Mononuclear cell (primary cell): ENCODE data around the gene SLC49A3. TPM values are rescaled to one million over a fixed set of nuclear protein-coding genes. Genes with fewer than 3 reads are reported as not detected.

Source experiments
- H3K27me3 ChIP-seq: 2 replicates; pipeline ENCODE4 v1.6.0; 2011; ENCODE audit warnings: low read length, control low read depth; ENCODE audit not compliant: insufficient read depth
- H3K4me1 ChIP-seq: 2 replicates; pipeline ENCODE4 v1.5.1; 2011; ENCODE audit warnings: mild to moderate bottlenecking, low read length, control low read depth; ENCODE audit not compliant: insufficient read depth
- H3K4me3 ChIP-seq: 2 replicates; pipeline ENCODE4 v1.5.1; 2011; ENCODE audit warnings: mild to moderate bottlenecking, low read length, moderate library complexity
- H3K9me3 ChIP-seq: 2 replicates; pipeline ENCODE4 v1.5.1; 2011; ENCODE audit warnings: low read depth, mild to moderate bottlenecking, control low read depth, low read length
- total RNA-seq: library from RNA; depleted of rRNA; stranded (reverse); fragments of >200 nt; gene quantifications from one replicate; pipeline ENCODE4 v1.2.3, GENCODE V29; 2012

SLC49A3 gene
- total RNA-seq, 1 donor = 2.9 TPM

GRCh38 chr4:681736-682451 is 7.1 kb downstream of the SLC49A3 start:
- H3K27me3 ChIP-seq = no peaks in the 10 kb centered on the region
- H3K4me1 ChIP-seq = peaks cover 21% of the 10 kb centered on the region
- H3K9me3 ChIP-seq = no peaks in the 10 kb centered on the region
- no peak overlapping the region for H3K4me3 ChIP-seq

GRCh38 chr4:680928-681645 is 7.9 kb downstream of the SLC49A3 start:
- no peaks in the 10 kb centered on the region for H3K27me3 ChIP-seq
- peaks cover 15% of the 10 kb centered on the region for H3K4me1 ChIP-seq
- H3K9me3 ChIP-seq = no peaks in the 10 kb centered on the region
- H3K4me3 ChIP-seq = no peak overlapping the region

- Histone ChIP-seq H3K9me3 (no peaks in the 10 kb centered on the region), H3K4me1 (peaks cover 16% of the 10 kb centered on the region), H3K27me3 (no peaks in the 10 kb centered on the region), H3K4me3 (no peak overlapping the region)
These were observed 8.4 kb downstream of the SLC49A3 start for GRCh38 chr4:680551-680927.

GRCh38 chr4:680091-680490 is 8.9 kb downstream of the SLC49A3 start:
- H3K9me3 ChIP-seq = no peaks in the 10 kb centered on the region
- H3K4me1 ChIP-seq = peaks cover 21% of the 10 kb centered on the region
- no peak overlapping the region for H3K4me3 ChIP-seq
- no peaks in the 10 kb centered on the region for H3K27me3 ChIP-seq

GRCh38 chr4:679629-680028 is 9.3 kb downstream of the SLC49A3 start:
- Histone ChIP-seq H3K9me3 (no peaks in the 10 kb centered on the region), H3K4me3 (no peak overlapping the region), H3K4me1 (peaks cover 25% of the 10 kb centered on the region), H3K27me3 (no peaks in the 10 kb centered on the region)

- no peaks in the 10 kb centered on the region for H3K9me3 ChIP-seq
- no peak overlapping the region for H3K4me3 ChIP-seq
- peaks cover 25% of the 10 kb centered on the region for H3K4me1 ChIP-seq
- no peaks in the 10 kb centered on the region for H3K27me3 ChIP-seq
These were observed 9.9 kb downstream of the SLC49A3 start for GRCh38 chr4:679104-679481.

GRCh38 chr4:678331-679103 is 10.4 kb downstream of the SLC49A3 start:
- H3K4me1 ChIP-seq = peaks cover 23% of the 10 kb centered on the region
- H3K9me3 ChIP-seq = no peaks in the 10 kb centered on the region

GRCh38 chr4:677431-678293 is 11.3 kb downstream of the SLC49A3 start:
- H3K4me1 ChIP-seq = peaks cover 28% of the 10 kb centered on the region
- H3K27me3 ChIP-seq = no peaks in the 10 kb centered on the region

More at GRCh38 chr4:678331-679103, 10.4 kb downstream of the SLC49A3 start:
- Histone ChIP-seq H3K4me3 (no peak overlapping the region), H3K27me3 (no peaks in the 10 kb centered on the region)

GRCh38 chr4:676871-677235 is 12.1 kb downstream of the SLC49A3 start:
- Histone ChIP-seq H3K4me1 (peaks cover 28% of the 10 kb centered on the region), H3K27me3 (no peaks in the 10 kb centered on the region), H3K4me3 (no peak overlapping the region), H3K9me3 (no peaks in the 10 kb centered on the region)

More at GRCh38 chr4:677431-678293, 11.3 kb downstream of the SLC49A3 start:
- H3K4me3 ChIP-seq = no peak overlapping the region
- H3K9me3 ChIP-seq = no peaks in the 10 kb centered on the region

- H3K27me3 ChIP-seq = no peaks in the 10 kb centered on the region
- H3K9me3 ChIP-seq = no peaks in the 10 kb centered on the region
- H3K4me3 ChIP-seq = no peak overlapping the region
- peaks cover 28% of the 10 kb centered on the region for H3K4me1 ChIP-seq
These were observed 12.7 kb downstream of the SLC49A3 start for GRCh38 chr4:675980-676870.

- H3K4me1 ChIP-seq = peaks cover 22% of the 10 kb centered on the region
- H3K9me3 ChIP-seq = no peaks in the 10 kb centered on the region
- no peaks in the 10 kb centered on the region for H3K27me3 ChIP-seq
- peak overlapping the region; percentile 90 for H3K4me3 ChIP-seq
These were observed 13.7 kb downstream of the SLC49A3 start for GRCh38 chr4:675036-675882.

- Histone ChIP-seq H3K9me3 (no peaks in the 10 kb centered on the region), H3K27me3 (no peaks in the 10 kb centered on the region), H3K4me3 (peak within 1 kb of the TSS; percentile 90), H3K4me1 (peaks cover 19% of the 10 kb centered on the region)
These were observed 14.5 kb downstream of the SLC49A3 start, which contains the start of the genes ATP5ME and MYL5 for GRCh38 chr4:674172-675035. ATP5ME (minus strand) TSS chr4:674276; CDS start chr4:674247, 29 bp downstream. MYL5 (plus strand) TSS chr4:674542; CDS start chr4:678027, 3,485 bp downstream.
